GM18505 (cell line): ENCODE measurements around the gene SLC38A4.
"Not testable (repeated sequence)": the region's sequence is repeated elsewhere in the genome, so short reads cannot be mapped to it uniquely, and the experiment has no call there.

Source experiments
- ATAC-seq: cut with Tn5 transposase; IDR thresholded peaks from one replicate; pipeline ENCODE4 v1.9.1; 2021; ENCODE audit not compliant: unreplicated experiment
- POLR2A ChIP-seq: IDR thresholded peaks from 4 replicates; pipeline ENCODE4 v1.6.1; 2011; ENCODE audit warnings: borderline replicate concordance; ENCODE audit not compliant: insufficient read depth, insufficient read length; ENCODE audit errors: extremely low read depth

Gene SLC38A4, protein sequence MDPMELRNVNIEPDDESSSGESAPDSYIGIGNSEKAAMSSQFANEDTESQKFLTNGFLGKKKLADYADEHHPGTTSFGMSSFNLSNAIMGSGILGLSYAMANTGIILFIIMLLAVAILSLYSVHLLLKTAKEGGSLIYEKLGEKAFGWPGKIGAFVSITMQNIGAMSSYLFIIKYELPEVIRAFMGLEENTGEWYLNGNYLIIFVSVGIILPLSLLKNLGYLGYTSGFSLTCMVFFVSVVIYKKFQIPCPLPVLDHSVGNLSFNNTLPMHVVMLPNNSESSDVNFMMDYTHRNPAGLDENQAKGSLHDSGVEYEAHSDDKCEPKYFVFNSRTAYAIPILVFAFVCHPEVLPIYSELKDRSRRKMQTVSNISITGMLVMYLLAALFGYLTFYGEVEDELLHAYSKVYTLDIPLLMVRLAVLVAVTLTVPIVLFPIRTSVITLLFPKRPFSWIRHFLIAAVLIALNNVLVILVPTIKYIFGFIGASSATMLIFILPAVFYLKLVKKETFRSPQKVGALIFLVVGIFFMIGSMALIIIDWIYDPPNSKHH

DNA sequence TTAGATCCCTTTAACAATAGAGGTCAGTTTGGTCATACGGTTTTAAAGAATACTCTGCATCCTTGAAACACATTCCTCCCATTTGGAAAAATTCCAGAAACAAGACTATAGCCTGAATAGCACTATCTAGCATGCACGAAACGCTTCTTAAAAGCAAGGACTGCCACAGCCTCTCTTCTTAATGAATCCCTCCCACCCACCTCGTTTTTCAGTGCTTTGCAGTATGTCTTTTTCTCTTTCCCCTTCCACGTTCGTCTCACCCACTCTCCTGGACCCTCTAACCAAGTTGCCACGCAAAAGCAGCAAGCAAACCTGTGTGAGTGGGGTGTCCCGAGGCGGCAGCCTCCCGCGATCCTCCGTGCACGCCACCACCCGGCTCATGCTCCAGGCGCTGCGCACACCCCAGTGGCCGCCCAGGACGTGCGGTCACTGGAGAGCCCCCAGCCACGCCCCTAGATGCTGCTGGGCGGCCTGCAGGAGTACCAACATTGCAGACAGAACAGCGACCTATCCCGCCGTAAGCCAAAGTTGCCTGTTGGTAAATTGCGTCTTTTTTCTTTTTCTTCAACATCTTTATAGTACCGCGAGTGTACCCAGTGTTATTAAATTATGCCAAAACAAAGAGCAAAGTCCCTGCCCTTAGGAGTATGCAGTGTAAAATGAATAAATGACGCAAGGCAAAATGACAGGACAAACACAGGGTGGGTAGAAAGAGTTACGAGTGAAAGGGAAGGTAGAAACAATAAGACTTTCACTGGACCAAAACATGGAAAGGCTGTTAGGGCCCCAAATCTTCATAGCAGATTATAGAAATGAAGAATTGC lies at the start of gene SLC38A4:
SLC38A4 (minus strand) TSS at position 407 of the 824 bp plus-strand sequence. CDS start 32,926 bp downstream, outside the sequence.
- no peak for TF ChIP-seq POLR2A
- no peak for ATAC-seq

DNA sequence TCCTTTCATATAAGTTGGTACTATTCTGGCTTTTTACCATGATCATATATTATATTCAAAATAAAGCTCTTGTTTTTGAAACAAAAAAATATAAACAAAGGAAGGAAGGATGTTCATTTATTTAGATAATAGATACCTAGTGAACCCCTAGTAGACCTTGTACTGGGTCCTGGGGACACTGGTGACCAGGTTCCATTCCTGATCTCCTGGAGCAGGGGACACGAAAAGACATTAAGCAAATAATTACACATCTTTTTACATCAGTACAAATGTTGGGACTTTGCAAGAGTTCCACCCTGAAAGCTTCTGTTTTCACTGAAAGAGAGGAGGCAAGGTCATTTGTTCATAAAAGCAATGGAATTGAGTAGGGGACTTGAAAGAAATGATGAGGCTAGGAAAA lies 49.3 kb upstream of the SLC38A4 start:
- ATAC-seq = no peak
- no peak for TF ChIP-seq POLR2A

DNA sequence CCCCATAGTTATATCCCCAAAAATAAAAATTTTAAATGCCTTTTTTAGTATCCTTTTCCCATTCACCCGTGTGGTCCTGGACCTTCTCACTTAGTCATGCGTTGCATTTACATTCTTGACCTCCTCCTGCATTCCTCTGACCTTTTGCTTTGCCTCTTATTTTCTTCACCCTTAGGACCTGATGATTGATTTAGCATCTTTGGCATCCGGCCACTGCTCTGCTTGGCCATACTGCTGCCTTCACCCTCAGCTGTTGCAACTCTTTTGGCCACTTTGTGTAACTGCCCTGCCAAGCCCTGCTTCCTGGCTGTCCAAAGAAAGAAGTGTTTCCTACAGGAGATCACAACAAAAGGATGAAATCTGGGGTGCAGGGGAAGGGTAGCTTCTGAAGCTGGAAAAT lies 48.8 kb upstream of the SLC38A4 start:
- TF ChIP-seq POLR2A = no peak
- ATAC-seq = no peak

DNA sequence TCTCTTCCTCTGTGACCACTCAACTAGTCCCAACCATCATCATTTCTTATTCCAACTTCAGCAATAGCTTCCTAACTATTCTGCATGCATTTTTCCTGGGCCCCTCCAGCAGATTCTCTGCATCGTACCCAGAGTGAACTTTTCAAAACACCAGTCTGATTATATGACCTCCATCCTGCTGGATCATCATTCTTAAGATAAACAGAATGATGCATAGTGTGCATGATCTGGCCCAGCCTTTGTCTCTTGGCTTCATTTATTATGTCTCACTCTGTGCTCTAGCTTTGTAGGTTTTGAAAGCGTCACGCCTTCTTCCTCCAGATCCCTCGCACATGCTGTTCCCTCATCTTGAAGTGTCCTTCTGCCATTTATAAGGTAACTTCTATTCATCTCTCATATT lies 46.3 kb upstream of the SLC38A4 start:
- no peak for ATAC-seq
- no peak for TF ChIP-seq POLR2A

DNA sequence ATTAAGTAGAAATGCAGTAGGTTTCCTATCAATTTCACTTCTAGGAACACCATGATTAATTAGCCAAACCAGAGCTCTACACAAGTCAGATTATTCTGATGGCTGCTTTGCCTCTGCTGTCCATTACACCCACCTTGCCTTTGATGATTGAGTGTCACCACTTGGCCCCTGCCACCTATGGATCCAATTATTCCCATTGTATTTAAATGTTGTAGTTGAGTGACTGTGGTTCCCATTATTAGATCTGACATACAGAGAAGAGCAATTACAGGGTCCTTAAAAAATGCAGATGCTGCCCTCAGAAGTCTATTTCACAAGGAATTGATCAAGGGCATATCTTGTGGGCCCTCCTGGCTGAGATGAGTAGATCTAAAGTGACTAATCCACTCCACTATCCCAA lies 39.5 kb upstream of the SLC38A4 start:
- no peak for TF ChIP-seq POLR2A

DNA sequence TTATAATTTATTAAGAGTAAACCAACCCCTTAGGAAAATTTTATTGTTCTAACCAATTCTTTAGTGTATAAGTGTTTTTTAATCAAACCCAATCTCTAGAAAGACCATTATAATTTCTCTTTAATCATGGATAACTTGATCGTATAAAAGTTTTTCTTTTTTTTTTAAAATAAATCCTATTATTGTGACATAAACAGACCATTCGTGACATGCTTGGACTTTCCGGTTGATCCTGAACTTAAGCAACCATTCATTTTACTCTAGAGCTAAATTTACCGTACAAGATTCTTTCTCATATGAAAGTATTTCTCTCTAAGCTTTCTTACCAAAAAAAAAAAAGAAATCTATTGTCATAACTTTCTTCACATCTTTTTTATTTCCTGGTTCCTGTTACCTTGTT lies 32.6 kb upstream of the SLC38A4 start:
- ATAC-seq = no peak
- no peak for TF ChIP-seq POLR2A

More for the DNA sequence above, 39.5 kb upstream of the SLC38A4 start:
- ATAC-seq = no peak

DNA sequence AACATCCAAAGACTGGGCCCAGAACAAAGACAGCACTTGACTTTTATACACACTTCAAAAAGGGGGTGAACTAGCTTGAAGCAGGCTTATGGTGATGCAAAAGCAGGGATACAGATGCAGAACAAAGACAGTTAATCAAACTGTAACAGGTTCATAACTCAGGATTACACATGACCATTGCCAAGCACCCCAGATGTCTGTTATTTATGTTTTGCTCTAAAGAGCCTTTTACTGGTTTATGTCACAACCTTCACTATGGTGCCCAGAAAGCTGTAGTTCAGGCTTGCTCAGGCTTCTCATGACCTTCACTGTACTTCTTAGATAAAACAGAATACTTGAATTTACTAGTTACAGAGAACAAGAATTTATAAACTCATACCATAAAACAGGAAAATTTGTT lies 31.7 kb upstream of the SLC38A4 start:
- no peak for ATAC-seq
- no peak for TF ChIP-seq POLR2A

DNA sequence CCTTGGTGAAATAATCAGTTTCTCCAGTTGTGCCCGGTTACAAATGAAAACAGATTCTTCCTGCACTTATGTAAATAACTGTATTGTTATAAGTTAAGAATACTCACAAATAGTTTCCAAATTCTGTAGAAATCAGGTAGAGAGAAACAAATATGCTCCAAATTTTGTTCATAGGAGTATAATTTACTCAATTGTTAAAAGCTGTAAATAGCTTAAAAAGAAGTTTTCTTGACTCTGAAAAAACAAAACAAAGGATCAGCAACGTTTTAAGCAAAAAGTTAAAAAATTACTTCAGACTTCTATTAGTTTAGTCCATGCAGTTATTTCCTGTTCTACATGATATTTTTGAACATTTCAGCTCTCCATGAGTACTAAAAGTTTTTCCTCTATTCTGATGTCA lies 30.0 kb upstream of the SLC38A4 start:
- no peak for TF ChIP-seq POLR2A
- no peak for ATAC-seq

DNA sequence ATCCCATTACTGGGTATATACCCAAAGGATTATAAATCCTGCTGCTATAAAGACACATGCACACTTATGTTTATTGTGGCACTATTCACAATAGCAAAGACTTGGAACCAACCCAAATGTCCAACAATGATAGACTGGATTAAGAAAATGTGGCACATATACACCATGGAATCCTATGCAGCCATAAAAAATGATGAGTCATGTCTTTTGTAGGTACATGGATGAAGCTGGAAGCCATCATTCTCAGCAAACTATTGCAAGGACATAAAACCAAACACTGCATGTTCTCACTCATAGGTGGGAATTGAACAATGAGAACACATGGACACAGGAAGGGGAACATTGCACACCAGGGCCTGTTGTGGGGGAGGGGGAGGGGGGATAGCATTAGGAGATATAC lies 28.4 kb upstream of the SLC38A4 start:
- not testable (repeated sequence) for ATAC-seq

DNA sequence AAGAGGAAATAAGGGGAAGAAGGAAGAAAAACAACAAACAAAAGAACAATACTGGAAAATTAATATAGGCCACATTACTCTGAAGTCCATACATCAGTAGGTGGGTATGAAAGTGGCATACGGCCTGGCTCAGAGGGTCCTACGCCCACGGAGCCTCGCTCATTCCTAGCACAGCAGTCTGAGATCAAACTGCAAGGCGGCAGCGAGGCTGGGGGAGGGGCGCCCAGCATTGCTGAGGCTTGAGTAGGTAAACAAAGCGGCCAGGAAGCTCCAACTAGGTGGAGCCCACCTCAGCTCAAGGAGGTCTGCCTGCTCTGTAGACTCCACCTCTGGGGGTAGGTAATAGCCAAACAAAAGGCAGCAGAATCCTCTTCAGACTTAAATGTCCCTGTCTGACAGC lies 23.0 kb upstream of the SLC38A4 start:
- ATAC-seq = not testable (repeated sequence)

DNA sequence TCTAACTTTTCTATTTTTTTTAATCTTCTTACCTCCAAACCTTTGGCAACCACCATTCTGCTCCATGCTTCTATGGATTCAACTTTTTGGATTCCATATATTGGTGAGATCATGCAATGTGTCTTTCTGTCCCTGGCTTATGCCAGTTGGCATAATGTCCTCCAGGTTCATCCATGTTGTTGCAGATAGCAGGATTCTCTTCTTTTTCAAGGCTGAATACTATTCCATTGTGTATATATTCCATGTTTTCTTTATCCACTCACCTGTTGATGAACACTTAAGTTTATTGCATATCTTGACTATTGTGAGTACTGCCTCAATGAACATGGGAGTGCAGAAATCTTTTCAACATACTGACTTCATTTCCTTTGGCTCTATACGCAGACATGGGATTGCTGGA lies 21.2 kb upstream of the SLC38A4 start:
- ATAC-seq = no peak
- TF ChIP-seq POLR2A = no peak

DNA sequence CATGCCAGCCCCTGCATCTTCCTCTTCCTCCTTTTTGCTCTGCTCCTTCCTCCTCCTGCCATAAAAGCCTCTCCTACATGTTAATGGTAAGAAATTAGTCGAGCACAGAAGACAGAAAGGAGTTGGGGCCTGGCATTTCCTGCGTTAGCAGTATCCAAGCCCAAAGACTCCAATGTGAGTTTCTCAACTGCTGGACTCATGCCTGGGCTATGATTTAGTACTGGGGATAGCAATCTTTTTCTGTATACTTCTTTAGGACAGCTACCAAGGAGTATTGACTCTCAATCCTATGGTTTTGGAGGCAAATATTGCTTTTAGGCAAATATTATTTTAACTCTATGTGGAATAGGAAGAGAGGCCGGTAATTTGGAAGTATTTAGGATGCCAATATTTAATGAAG lies 18.0 kb upstream of the SLC38A4 start:
- no peak for TF ChIP-seq POLR2A
- no peak for ATAC-seq

DNA sequence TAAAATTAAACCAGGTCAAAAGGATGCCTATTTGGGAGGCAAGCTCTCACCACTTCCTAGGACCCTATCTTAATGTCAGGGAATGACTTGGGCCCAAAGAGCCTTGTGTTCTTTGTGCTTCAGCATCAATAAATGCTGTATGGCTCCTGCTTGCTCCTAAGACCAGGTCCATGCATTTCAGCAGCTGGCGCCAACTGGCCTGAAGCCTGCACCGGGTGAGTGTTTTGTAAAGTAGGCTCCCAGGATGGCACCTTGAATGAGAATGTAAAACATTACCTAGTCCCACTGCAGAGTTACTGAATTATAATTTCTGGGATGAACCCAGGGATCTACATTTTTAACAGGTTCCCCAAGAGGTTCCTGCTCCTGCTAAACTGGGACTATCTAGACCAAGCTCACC lies 16.1 kb upstream of the SLC38A4 start:
- no peak for ATAC-seq
- TF ChIP-seq POLR2A = no peak

DNA sequence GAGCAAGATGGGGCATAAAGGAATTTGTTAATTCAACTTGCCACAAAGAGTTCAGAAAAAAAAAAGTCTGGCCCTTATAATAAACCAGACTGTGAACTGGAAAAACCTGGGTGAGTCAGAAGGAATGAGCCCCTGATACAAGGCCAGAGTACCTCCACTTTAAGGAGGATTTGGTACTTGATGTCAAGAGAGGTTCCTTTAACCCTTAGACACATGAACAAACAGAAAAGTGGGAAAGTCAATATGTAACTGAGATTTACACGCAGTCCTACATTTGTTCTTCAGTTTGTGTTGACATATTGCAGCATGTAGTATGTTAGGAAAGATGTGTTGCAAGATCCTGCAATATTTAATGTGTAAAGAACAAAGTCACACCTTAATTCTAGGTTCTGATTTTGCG lies 14.2 kb upstream of the SLC38A4 start:
- ATAC-seq = no peak

More for the DNA sequence above, 14.2 kb upstream of the SLC38A4 start:
- no peak for TF ChIP-seq POLR2A
